Testis (tissue), 2 donors: ENCODE measurements around the gene MINDY2.

Experiments used
- POLR2A ChIP-seq: fragments of 450-650 bp; IDR thresholded peaks from one replicate; pipeline ENCODE4 v1.6.1; 2017; ENCODE audit warnings: antibody characterized with exemption, mild to moderate bottlenecking, moderate library complexity
- TF ChIP-seq, protein P1 (sequence below), 3 experiments: fragments of 450-650 bp in 2 of 3; fragments of 200-600 bp in 1 of 3; sonication (generic) in 1 of 3; IDR thresholded peaks; one replicate each; pipeline ENCODE4 v1.5.1; 2016 to 2019; ENCODE audit warnings: antibody characterized with exemption in 3 of 3, mild to moderate bottlenecking in 2 of 3, moderate library complexity in 1 of 3

DNA sequence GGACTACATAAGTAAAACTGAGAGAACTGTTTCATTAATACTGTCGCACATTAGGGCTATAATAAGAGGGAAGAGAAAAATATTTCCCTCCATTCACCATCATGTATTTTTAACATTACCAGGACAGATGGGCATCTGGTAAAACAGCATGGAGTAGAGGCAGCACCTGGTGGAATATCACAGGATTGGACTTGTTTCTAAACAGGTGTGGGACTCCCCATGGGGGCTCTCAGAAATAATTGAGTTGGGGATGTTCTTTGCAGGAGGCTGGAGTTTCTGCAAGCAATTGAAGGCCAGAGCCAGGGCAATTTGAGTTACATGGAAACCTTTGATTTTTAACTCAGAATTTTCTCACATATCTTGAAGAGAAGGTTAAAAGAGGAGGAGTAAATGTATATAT is 8.4 kb upstream of the MINDY2 start:
- TF ChIP-seq POLR2A: no peak
- TF ChIP-seq, protein P1, sequence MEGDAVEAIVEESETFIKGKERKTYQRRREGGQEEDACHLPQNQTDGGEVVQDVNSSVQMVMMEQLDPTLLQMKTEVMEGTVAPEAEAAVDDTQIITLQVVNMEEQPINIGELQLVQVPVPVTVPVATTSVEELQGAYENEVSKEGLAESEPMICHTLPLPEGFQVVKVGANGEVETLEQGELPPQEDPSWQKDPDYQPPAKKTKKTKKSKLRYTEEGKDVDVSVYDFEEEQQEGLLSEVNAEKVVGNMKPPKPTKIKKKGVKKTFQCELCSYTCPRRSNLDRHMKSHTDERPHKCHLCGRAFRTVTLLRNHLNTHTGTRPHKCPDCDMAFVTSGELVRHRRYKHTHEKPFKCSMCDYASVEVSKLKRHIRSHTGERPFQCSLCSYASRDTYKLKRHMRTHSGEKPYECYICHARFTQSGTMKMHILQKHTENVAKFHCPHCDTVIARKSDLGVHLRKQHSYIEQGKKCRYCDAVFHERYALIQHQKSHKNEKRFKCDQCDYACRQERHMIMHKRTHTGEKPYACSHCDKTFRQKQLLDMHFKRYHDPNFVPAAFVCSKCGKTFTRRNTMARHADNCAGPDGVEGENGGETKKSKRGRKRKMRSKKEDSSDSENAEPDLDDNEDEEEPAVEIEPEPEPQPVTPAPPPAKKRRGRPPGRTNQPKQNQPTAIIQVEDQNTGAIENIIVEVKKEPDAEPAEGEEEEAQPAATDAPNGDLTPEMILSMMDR (IDR thresholded peaks at IDR 0.05): no peak
